Peyer's patch (tissue), 4 donors: ENCODE results near the gene SAE1. TPM values are rescaled to one million over a fixed set of nuclear protein-coding genes. Genes with fewer than 3 reads are reported as not detected.
A peak's percentile ranks its signal among the peaks of the same experiment; 100 is the strongest.
"Not testable (repeated sequence)": the region's sequence is repeated elsewhere in the genome, so short reads cannot be mapped to it uniquely, and the experiment has no call there.

ENCODE experiments used
- DNase-seq, 3 donors: peaks; one replicate each; pipeline ENCODE4 v3.0.0-alpha.2; 2017 to 2019
- H3K27ac ChIP-seq, 4 donors: fragments of 200-600 bp; sonication (generic); one replicate each; pipeline ENCODE4 v1.5.1; 2016 to 2019
- H3K27me3 ChIP-seq, 2 donors: fragments of 200-600 bp; sonication (generic); one replicate each; pipeline ENCODE4 v1.5.1; 2019
- H3K36me3 ChIP-seq, 3 donors: fragments of 200-600 bp; sonication (generic); one replicate each; pipeline ENCODE4 v1.5.1; 2016 to 2019
- H3K4me1 ChIP-seq, 4 donors: fragments of 200-600 bp; sonication (generic); one replicate each; pipeline ENCODE4 v1.5.1; 2016 to 2019
- H3K4me3 ChIP-seq, 4 donors: fragments of 200-600 bp; sonication (generic); 1 replicate in 3 of 4; 2 replicates in 1 of 4; pipeline ENCODE4 v1.5.1; 2016 to 2019; ENCODE audit warnings: mild to moderate bottlenecking in 1 of 4
- H3K9me3 ChIP-seq, 4 donors: fragments of 200-600 bp; sonication (generic); one replicate each; pipeline ENCODE4 v1.5.1; 2016 to 2019; ENCODE audit warnings: mild to moderate bottlenecking in 1 of 4
- CTCF ChIP-seq, 6 experiments: fragments of 450-650 bp in 4 of 6; fragments of 200-600 bp in 2 of 6; sonication (generic) in 1 of 6; IDR thresholded peaks; one replicate each; pipeline ENCODE4 v1.5.1; 2017 to 2019; ENCODE audit warnings: antibody characterized with exemption in 6 of 6, mild to moderate bottlenecking in 3 of 6, moderate library complexity in 1 of 6
- POLR2A ChIP-seq, 2 donors: fragments of 450-650 bp; IDR thresholded peaks; one replicate each; pipeline ENCODE4 v1.5.1; 2017; ENCODE audit warnings: antibody characterized with exemption in 2 of 2, mild to moderate bottlenecking in 2 of 2, moderate library complexity in 2 of 2
- total RNA-seq, 4 donors: library from RNA; depleted of rRNA; stranded (reverse); fragments of >200 nt; gene quantifications; one replicate each; pipeline ENCODE4 v1.1.0, GENCODE V29; 2016

Gene SAE1
- total RNA-seq, 4 donors from 2014 or later, result 35.9 to 73.4 (median 40.3) TPM

GRCh38 chr19:47135156-47135555, 4.5 kb downstream of the SAE1 start:
- TF ChIP-seq CTCF (IDR thresholded peaks at IDR 0.05), result no peak

GRCh38 chr19:47141252-47141651, 10.6 kb downstream of the SAE1 start:
- peaks cover 0 to 30% (median 0%) of the 10 kb centered on the region in 3 donors for H3K36me3 ChIP-seq
- H3K27ac ChIP-seq, H3K4me3 ChIP-seq, H3K27me3 ChIP-seq, H3K4me1 ChIP-seq, DNase-seq, H3K9me3 ChIP-seq: not testable (repeated sequence)

More at GRCh38 chr19:47135156-47135555, 4.5 kb downstream of the SAE1 start:
- Histone ChIP-seq H3K27me3 (no peaks in the 10 kb centered on the region), H3K9me3 (no peaks in the 10 kb centered on the region), H3K4me3 (no peak overlapping the region), H3K27ac (no peak overlapping the region), H3K4me1 (peaks cover 0 to 18% (median 4%) of the 10 kb centered on the region in 4 donors), H3K36me3 (no peaks in the 10 kb centered on the region)
- no peak for DNase-seq

GRCh38 chr19:47141695-47142094, 11.1 kb downstream of the SAE1 start:
- Histone ChIP-seq H3K9me3 (no peaks in the 10 kb centered on the region), H3K27me3 (no peaks in the 10 kb centered on the region), H3K27ac (no peak overlapping the region), H3K4me1 (no peaks in the 10 kb centered on the region), H3K36me3 (peaks cover 0 to 33% (median 0%) of the 10 kb centered on the region in 3 donors), H3K4me3 (no peak overlapping the region)
- TF ChIP-seq POLR2A (IDR thresholded peaks at IDR 0.05) (no peak), CTCF (IDR thresholded peaks at IDR 0.05) (no peak)
- DNase-seq, result no peak

GRCh38 chr19:47142779-47143178, 12.1 kb downstream of the SAE1 start:
- Histone ChIP-seq H3K4me3 (no peak overlapping the region), H3K27ac (peak overlapping the region in 1 of 4 donors; percentile 40), H3K9me3 (no peaks in the 10 kb centered on the region), H3K27me3 (no peaks in the 10 kb centered on the region), H3K36me3 (peaks cover 0 to 33% (median 0%) of the 10 kb centered on the region in 3 donors), H3K4me1 (no peaks in the 10 kb centered on the region)
- no peak for DNase-seq
- TF ChIP-seq CTCF (IDR thresholded peaks at IDR 0.05) (no peak), POLR2A (IDR thresholded peaks at IDR 0.05) (no peak)

- Histone ChIP-seq H3K9me3 (no peaks in the 10 kb centered on the region), H3K27me3 (no peaks in the 10 kb centered on the region), H3K27ac (peak overlapping the region in 1 of 4 donors; percentile 40), H3K36me3 (peaks cover 0 to 40% (median 0%) of the 10 kb centered on the region in 3 donors), H3K4me1 (no peaks in the 10 kb centered on the region), H3K4me3 (no peak overlapping the region)
- no peak for TF ChIP-seq CTCF (IDR thresholded peaks at IDR 0.05)
- TF ChIP-seq POLR2A (IDR thresholded peaks at IDR 0.05), result no peak
- DNase-seq, result no peak
Observed at GRCh38 chr19:47143322-47144073, 12.9 kb downstream of the SAE1 start.

- H3K4me1 ChIP-seq, result no peaks in the 10 kb centered on the region
- TF ChIP-seq CTCF (IDR thresholded peaks at IDR 0.05) (no peak), POLR2A (IDR thresholded peaks at IDR 0.05) (no peak)
- no peak overlapping the region for H3K4me3 ChIP-seq
- H3K36me3 ChIP-seq, result peaks cover 0 to 40% (median 0%) of the 10 kb centered on the region in 3 donors
- DNase-seq, result no peak
- H3K27ac ChIP-seq, result no peak overlapping the region
- H3K9me3 ChIP-seq, result no peaks in the 10 kb centered on the region
- H3K27me3 ChIP-seq, result no peaks in the 10 kb centered on the region
Observed at GRCh38 chr19:47144630-47145029, 14.0 kb downstream of the SAE1 start.
